Measurements from ENCODE around the gene PTPN14.
"Not testable (repeated sequence)": the region's sequence is repeated elsewhere in the genome, so short reads cannot be mapped to it uniquely, and the experiment has no call there.

The PTPN14 gene

GRCh38 chr1:214551436-214552173 is at the start of gene PTPN14:
TSS of gene PTPN14 (minus strand) at chr1:214551602. CDS start at chr1:214464803, 86,799 bp downstream.
- DNase-seq (ENCODE audit: low read depth) = no peak

GRCh38 chr1:214593158-214593557 is 41.8 kb upstream of the PTPN14 start:
- no peak for DNase-seq (ENCODE audit: low read depth)

GRCh38 chr1:214591918-214592317 is 40.5 kb upstream of the PTPN14 start:
- DNase-seq (ENCODE audit: low read depth) = not testable (repeated sequence)

- DNase-seq (ENCODE audit: low read depth) = no peak
These were observed 39.3 kb upstream of the PTPN14 start for GRCh38 chr1:214590696-214591095.

- no peak for DNase-seq (ENCODE audit: low read depth)
These were observed 37.7 kb upstream of the PTPN14 start for GRCh38 chr1:214588963-214589597.

- no peak for DNase-seq (ENCODE audit: low read depth)
These were observed 35.8 kb upstream of the PTPN14 start for GRCh38 chr1:214587165-214587564.

- DNase-seq (ENCODE audit: low read depth) = no peak
These were observed 35.2 kb upstream of the PTPN14 start for GRCh38 chr1:214586621-214587020.

- DNase-seq (ENCODE audit: low read depth) = no peak
These were observed 33.7 kb upstream of the PTPN14 start for GRCh38 chr1:214584805-214585766.

GRCh38 chr1:214583824-214584554 is 32.6 kb upstream of the PTPN14 start:
- DNase-seq (ENCODE audit: low read depth) = no peak

- no peak for DNase-seq (ENCODE audit: low read depth)
These were observed 31.7 kb upstream of the PTPN14 start for GRCh38 chr1:214583113-214583512.

GRCh38 chr1:214582289-214582891 is 31.0 kb upstream of the PTPN14 start:
- DNase-seq (ENCODE audit: low read depth) = no peak

- DNase-seq (ENCODE audit: low read depth) = no peak
These were observed 30.4 kb upstream of the PTPN14 start for GRCh38 chr1:214581785-214582184.

GRCh38 chr1:214579183-214579582 is 27.8 kb upstream of the PTPN14 start:
- no peak for DNase-seq (ENCODE audit: low read depth)

GRCh38 chr1:214576120-214576519 is 24.7 kb upstream of the PTPN14 start:
- DNase-seq (ENCODE audit: low read depth) = not testable (repeated sequence)

- no peak for DNase-seq (ENCODE audit: low read depth)
These were observed 23.4 kb upstream of the PTPN14 start for GRCh38 chr1:214574598-214575411.

- DNase-seq (ENCODE audit: low read depth) = no peak
These were observed 22.2 kb upstream of the PTPN14 start for GRCh38 chr1:214573386-214574318.

- DNase-seq (ENCODE audit: low read depth) = no peak
These were observed 19.9 kb upstream of the PTPN14 start for GRCh38 chr1:214571281-214571680.

GRCh38 chr1:214570442-214570841 is 19.0 kb upstream of the PTPN14 start:
- DNase-seq (ENCODE audit: low read depth) = no peak

GRCh38 chr1:214569357-214570004 is 18.1 kb upstream of the PTPN14 start:
- DNase-seq (ENCODE audit: low read depth) = no peak
